Immature natural killer cell (primary cell): ENCODE results near the gene GPATCH2. TPM values are rescaled to one million over a fixed set of nuclear protein-coding genes. Genes with fewer than 3 reads are reported as not detected.
"Not testable (repeated sequence)": the region's sequence is repeated elsewhere in the genome, so short reads cannot be mapped to it uniquely, and the experiment has no call there.

ENCODE experiments used
- DNase-seq, 3 donors: peaks; one replicate each; pipeline ENCODE4 v3.0.0; 2022; ENCODE audit warnings: mixed read lengths in 1 of 3
- H3K27ac Mint-ChIP-seq, 6 donors: one replicate each; pipeline ENCODE4 v1.8.0; 2020; ENCODE audit warnings: mixed read lengths in 6 of 6, mild to moderate bottlenecking in 5 of 6, inconsistent platforms in 4 of 6, moderate library complexity in 3 of 6
- H3K27me3 Mint-ChIP-seq, 3 donors: one replicate each; pipeline ENCODE4 v1.8.0; 2020 to 2021; ENCODE audit warnings: low read depth in 3 of 3, mild to moderate bottlenecking in 3 of 3, mixed read lengths in 3 of 3, moderate library complexity in 3 of 3, inconsistent platforms in 1 of 3
- H3K36me3 Mint-ChIP-seq, 3 donors: one replicate each; pipeline ENCODE4 v1.8.0; 2020; ENCODE audit warnings: mixed read lengths in 3 of 3, inconsistent platforms in 2 of 3, mild to moderate bottlenecking in 2 of 3
- H3K4me1 Mint-ChIP-seq, 2 donors: one replicate each; pipeline ENCODE4 v1.8.0; 2020; ENCODE audit warnings: inconsistent platforms in 2 of 2, mild to moderate bottlenecking in 2 of 2, mixed read lengths in 2 of 2, moderate library complexity in 1 of 2
- H3K4me3 Mint-ChIP-seq, 5 donors: one replicate each; pipeline ENCODE4 v1.8.0; 2020; ENCODE audit warnings: mild to moderate bottlenecking in 5 of 5, mixed read lengths in 5 of 5, inconsistent platforms in 3 of 5, moderate library complexity in 3 of 5
- H3K9me3 Mint-ChIP-seq, 6 donors: one replicate each; pipeline ENCODE4 v1.8.0; 2020; ENCODE audit warnings: mild to moderate bottlenecking in 6 of 6, mixed read lengths in 6 of 6, inconsistent platforms in 4 of 6, moderate library complexity in 3 of 6
- polyA plus RNA-seq, 3 donors: library from polyadenylated mRNA; unstranded; fragments of 300-500 nt; fragmentation: Illumina TruSeq; gene quantifications; one replicate each; pipeline ENCODE4 v1.2.3, GENCODE V29; 2021

Gene GPATCH2
- polyA plus RNA-seq, 3 donors from 2014 or later = 2.1 to 4.6 (median 2.9) TPM

GRCh38 chr1:217528271-217528670 is 102.6 kb downstream of the GPATCH2 start:
- Mint-ChIP-seq H3K27ac (no peak overlapping the region), H3K9me3 (no peaks in the 10 kb centered on the region), H3K36me3 (peaks cover 8 to 11% (median 10%) of the 10 kb centered on the region in 3 donors), H3K4me1 (no peaks in the 10 kb centered on the region), H3K27me3 (no peaks in the 10 kb centered on the region), H3K4me3 (no peak overlapping the region)
- no peak for DNase-seq

- Mint-ChIP-seq H3K27me3 (no peaks in the 10 kb centered on the region), H3K4me1 (no peaks in the 10 kb centered on the region), H3K36me3 (peaks cover 4 to 9% (median 6%) of the 10 kb centered on the region in 3 donors), H3K9me3 (no peaks in the 10 kb centered on the region), H3K4me3 (no peak overlapping the region), H3K27ac (no peak overlapping the region)
- DNase-seq = no peak
Measured at GRCh38 chr1:217527151-217527550, 103.7 kb downstream of the GPATCH2 start.

GRCh38 chr1:217526636-217527035 is 104.3 kb downstream of the GPATCH2 start:
- H3K27me3 Mint-ChIP-seq = no peaks in the 10 kb centered on the region
- no peak for DNase-seq
- H3K4me1 Mint-ChIP-seq = no peaks in the 10 kb centered on the region
- no peaks in the 10 kb centered on the region for H3K9me3 Mint-ChIP-seq
- H3K36me3 Mint-ChIP-seq = peaks cover 4 to 9% (median 6%) of the 10 kb centered on the region in 3 donors
- H3K27ac Mint-ChIP-seq = no peak overlapping the region
- no peak overlapping the region for H3K4me3 Mint-ChIP-seq

GRCh38 chr1:217525773-217526490 is 105.0 kb downstream of the GPATCH2 start:
- H3K4me1 Mint-ChIP-seq = no peaks in the 10 kb centered on the region
- no peaks in the 10 kb centered on the region for H3K27me3 Mint-ChIP-seq
- no peak overlapping the region for H3K4me3 Mint-ChIP-seq
- DNase-seq = no peak
- H3K27ac Mint-ChIP-seq = no peak overlapping the region
- H3K36me3 Mint-ChIP-seq = peaks cover 4 to 9% (median 6%) of the 10 kb centered on the region in 3 donors
- no peaks in the 10 kb centered on the region for H3K9me3 Mint-ChIP-seq

- no peak overlapping the region for H3K4me3 Mint-ChIP-seq
- no peak for DNase-seq
- no peaks in the 10 kb centered on the region for H3K27me3 Mint-ChIP-seq
- no peaks in the 10 kb centered on the region for H3K4me1 Mint-ChIP-seq
- no peak overlapping the region for H3K27ac Mint-ChIP-seq
- no peaks in the 10 kb centered on the region for H3K9me3 Mint-ChIP-seq
- H3K36me3 Mint-ChIP-seq = peaks cover 4 to 6% (median 4%) of the 10 kb centered on the region in 3 donors
Measured at GRCh38 chr1:217524787-217525520, 105.9 kb downstream of the GPATCH2 start.

GRCh38 chr1:217523921-217524320 is 107.0 kb downstream of the GPATCH2 start:
- not testable (repeated sequence) for H3K27ac Mint-ChIP-seq, H3K36me3 Mint-ChIP-seq, H3K9me3 Mint-ChIP-seq, DNase-seq, H3K27me3 Mint-ChIP-seq, H3K4me3 Mint-ChIP-seq, H3K4me1 Mint-ChIP-seq

GRCh38 chr1:217522277-217522676 is 108.6 kb downstream of the GPATCH2 start:
- Mint-ChIP-seq H3K4me3 (no peak overlapping the region), H3K27me3 (no peaks in the 10 kb centered on the region)
- no peak for DNase-seq

GRCh38 chr1:217521317-217521716 is 109.6 kb downstream of the GPATCH2 start:
- peaks cover 0 to 3% (median 0%) of the 10 kb centered on the region in 3 donors for H3K36me3 Mint-ChIP-seq
- no peaks in the 10 kb centered on the region for H3K4me1 Mint-ChIP-seq
- DNase-seq = no peak
- H3K27ac Mint-ChIP-seq = no peak overlapping the region
- no peaks in the 10 kb centered on the region for H3K27me3 Mint-ChIP-seq
- no peak overlapping the region for H3K4me3 Mint-ChIP-seq
- no peaks in the 10 kb centered on the region for H3K9me3 Mint-ChIP-seq

More at GRCh38 chr1:217522277-217522676, 108.6 kb downstream of the GPATCH2 start:
- Mint-ChIP-seq H3K9me3 (no peaks in the 10 kb centered on the region), H3K36me3 (peaks cover 0 to 3% (median 0%) of the 10 kb centered on the region in 3 donors), H3K27ac (no peak overlapping the region), H3K4me1 (no peaks in the 10 kb centered on the region)

GRCh38 chr1:217506878-217507277 is 124.0 kb downstream of the GPATCH2 start:
- Mint-ChIP-seq H3K4me3 (no peak overlapping the region), H3K4me1 (no peaks in the 10 kb centered on the region), H3K27ac (no peak overlapping the region), H3K36me3 (peaks cover 16 to 25% (median 21%) of the 10 kb centered on the region in 3 donors), H3K9me3 (no peaks in the 10 kb centered on the region), H3K27me3 (no peaks in the 10 kb centered on the region)
- no peak for DNase-seq

- no peaks in the 10 kb centered on the region for H3K27me3 Mint-ChIP-seq
- no peaks in the 10 kb centered on the region for H3K4me1 Mint-ChIP-seq
- no peak overlapping the region for H3K4me3 Mint-ChIP-seq
- H3K36me3 Mint-ChIP-seq = peaks cover 10 to 24% (median 17%) of the 10 kb centered on the region in 3 donors
- no peaks in the 10 kb centered on the region for H3K9me3 Mint-ChIP-seq
- H3K27ac Mint-ChIP-seq = no peak overlapping the region
- no peak for DNase-seq
Measured at GRCh38 chr1:217498209-217498608, 132.7 kb downstream of the GPATCH2 start.

- Mint-ChIP-seq H3K36me3 (peaks cover 20 to 38% (median 38%) of the 10 kb centered on the region in 3 donors), H3K9me3 (no peaks in the 10 kb centered on the region), H3K27ac (no peak overlapping the region), H3K27me3 (no peaks in the 10 kb centered on the region), H3K4me1 (no peaks in the 10 kb centered on the region), H3K4me3 (no peak overlapping the region)
- no peak for DNase-seq
Measured at GRCh38 chr1:217495249-217495648, 135.6 kb downstream of the GPATCH2 start.

- H3K27ac Mint-ChIP-seq = no peak overlapping the region
- no peaks in the 10 kb centered on the region for H3K4me1 Mint-ChIP-seq
- H3K36me3 Mint-ChIP-seq = peaks cover 25 to 43% (median 42%) of the 10 kb centered on the region in 3 donors
- no peak for DNase-seq
- H3K9me3 Mint-ChIP-seq = no peaks in the 10 kb centered on the region
- H3K27me3 Mint-ChIP-seq = no peaks in the 10 kb centered on the region
- H3K4me3 Mint-ChIP-seq = no peak overlapping the region
Measured at GRCh38 chr1:217494767-217495166, 136.1 kb downstream of the GPATCH2 start.

- Mint-ChIP-seq H3K4me3 (no peak overlapping the region), H3K9me3 (no peaks in the 10 kb centered on the region), H3K27me3 (no peaks in the 10 kb centered on the region), H3K4me1 (no peaks in the 10 kb centered on the region), H3K27ac (no peak overlapping the region), H3K36me3 (peaks cover 25 to 49% (median 43%) of the 10 kb centered on the region in 3 donors)
- DNase-seq = no peak
Measured at GRCh38 chr1:217493290-217493689, 137.6 kb downstream of the GPATCH2 start.

- H3K9me3 Mint-ChIP-seq = peaks cover 0 to 8% (median under 1%) of the 10 kb centered on the region in 6 donors
- H3K27me3 Mint-ChIP-seq = peaks cover 0 to 2% (median 0%) of the 10 kb centered on the region in 3 donors
- peaks cover 18 to 37% of the 10 kb centered on the region in 2 donors for H3K4me1 Mint-ChIP-seq
- H3K27ac Mint-ChIP-seq = no peak overlapping the region
- no peak overlapping the region for H3K4me3 Mint-ChIP-seq
- DNase-seq = no peak
- H3K36me3 Mint-ChIP-seq = peaks cover 8 to 28% (median 19%) of the 10 kb centered on the region in 3 donors
Measured at GRCh38 chr1:217484871-217485270, 146.0 kb downstream of the GPATCH2 start.
